Upper lobe of left lung (tissue), 4 donors: Measurements from ENCODE around the gene GTF2A2.

Experiments
- POLR2AphosphoS5 ChIP-seq, 2 donors: sonication (generic); formaldehyde crosslinking; IDR thresholded peaks; one replicate each; pipeline ENCODE4 v1.5.1; 2017; ENCODE audit warnings: antibody characterized with exemption in 2 of 2
- TF ChIP-seq, protein P1 (sequence below), 6 experiments: fragments of 450-650 bp in 4 of 6; fragments of 200-600 bp in 2 of 6; sonication (generic) in 2 of 6; IDR thresholded peaks; one replicate each; pipeline ENCODE4 v1.5.1; 2016 to 2019; ENCODE audit warnings: antibody characterized with exemption in 6 of 6

DNA sequence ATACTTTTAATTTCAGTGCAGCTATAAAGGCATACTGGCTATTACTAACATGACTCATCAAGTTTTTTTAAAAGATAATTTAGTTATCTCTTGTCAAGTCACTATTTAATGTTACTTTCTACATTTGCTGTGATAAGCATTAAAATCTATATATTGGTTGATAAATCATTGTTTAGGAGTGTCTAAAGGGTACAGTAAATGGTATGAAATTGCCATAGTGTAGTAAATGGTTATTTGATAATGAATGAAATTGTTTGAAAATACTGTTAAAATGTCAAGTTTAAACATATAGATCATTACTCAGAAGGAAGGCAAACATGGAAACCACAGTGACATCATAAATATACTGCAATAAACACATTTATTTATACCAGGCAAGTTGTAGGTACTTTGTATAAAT is 45.0 kb upstream of the GTF2A2 start:
- TF ChIP-seq, protein P1, sequence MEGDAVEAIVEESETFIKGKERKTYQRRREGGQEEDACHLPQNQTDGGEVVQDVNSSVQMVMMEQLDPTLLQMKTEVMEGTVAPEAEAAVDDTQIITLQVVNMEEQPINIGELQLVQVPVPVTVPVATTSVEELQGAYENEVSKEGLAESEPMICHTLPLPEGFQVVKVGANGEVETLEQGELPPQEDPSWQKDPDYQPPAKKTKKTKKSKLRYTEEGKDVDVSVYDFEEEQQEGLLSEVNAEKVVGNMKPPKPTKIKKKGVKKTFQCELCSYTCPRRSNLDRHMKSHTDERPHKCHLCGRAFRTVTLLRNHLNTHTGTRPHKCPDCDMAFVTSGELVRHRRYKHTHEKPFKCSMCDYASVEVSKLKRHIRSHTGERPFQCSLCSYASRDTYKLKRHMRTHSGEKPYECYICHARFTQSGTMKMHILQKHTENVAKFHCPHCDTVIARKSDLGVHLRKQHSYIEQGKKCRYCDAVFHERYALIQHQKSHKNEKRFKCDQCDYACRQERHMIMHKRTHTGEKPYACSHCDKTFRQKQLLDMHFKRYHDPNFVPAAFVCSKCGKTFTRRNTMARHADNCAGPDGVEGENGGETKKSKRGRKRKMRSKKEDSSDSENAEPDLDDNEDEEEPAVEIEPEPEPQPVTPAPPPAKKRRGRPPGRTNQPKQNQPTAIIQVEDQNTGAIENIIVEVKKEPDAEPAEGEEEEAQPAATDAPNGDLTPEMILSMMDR (IDR thresholded peaks at IDR 0.05): no peak
- TF ChIP-seq POLR2AphosphoS5 (IDR thresholded peaks at IDR 0.05): no peak
